Stimulated activated CD4-positive, alpha-beta T cell treated with anti-CD3 and anti-CD28 coated beads, Interleukin-15, amount 100 ng/mL, for 24 hours (primary cell): ENCODE measurements around the gene OR10H3.
A peak's percentile ranks its signal among the peaks of the same experiment; 100 is the strongest.
"Not testable (repeated sequence)": the region's sequence is repeated elsewhere in the genome, so short reads cannot be mapped to it uniquely, and the experiment has no call there.

Experiments used
- DNase-seq: peaks from one replicate; pipeline ENCODE4 v3.0.0-alpha.2; 2020

Gene OR10H3

GRCh38 chr19:15737722-15738121 is at the start of gene OR10H3:
Gene OR10H3, plus strand, starts transcription at chr19:15737985. Its CDS starts 3,408 bp downstream, at chr19:15741393.
- DNase-seq = no peak

- DNase-seq = no peak
These were observed 41.1 kb upstream of the OR10H3 start for GRCh38 chr19:15696654-15697194.

- no peak for DNase-seq
These were observed 35.8 kb upstream of the OR10H3 start for GRCh38 chr19:15701757-15702533.

- DNase-seq = peak; percentile 40
These were observed 35.3 kb upstream of the OR10H3 start for GRCh38 chr19:15702534-15702930.

- DNase-seq = no peak
These were observed 23.1 kb upstream of the OR10H3 start for GRCh38 chr19:15714638-15715037.

GRCh38 chr19:15715642-15716041 is 22.1 kb upstream of the OR10H3 start:
- DNase-seq = no peak

- no peak for DNase-seq
These were observed 20.0 kb upstream of the OR10H3 start for GRCh38 chr19:15717809-15718208.

- no peak for DNase-seq
These were observed 16.5 kb upstream of the OR10H3 start for GRCh38 chr19:15721268-15721667.

- peak; percentile 5 for DNase-seq
These were observed 14.8 kb upstream of the OR10H3 start for GRCh38 chr19:15722956-15723355.

- DNase-seq = no peak
These were observed 10.1 kb upstream of the OR10H3 start, which contains the start of gene OR10H2 for GRCh38 chr19:15727724-15728123. Gene OR10H2, plus strand, starts transcription at chr19:15728024. Its CDS starts 20 bp downstream, at chr19:15728044.

- no peak for DNase-seq
These were observed 7.2 kb upstream of the OR10H3 start for GRCh38 chr19:15730538-15730937.

- no peak for DNase-seq
These were observed 5.4 kb upstream of the OR10H3 start for GRCh38 chr19:15732388-15732787.

- DNase-seq = no peak
These were observed 3.9 kb upstream of the OR10H3 start for GRCh38 chr19:15733895-15734294.

GRCh38 chr19:15740785-15741184 is 3.0 kb downstream of the OR10H3 start:
- DNase-seq = no peak

GRCh38 chr19:15748239-15748638 is 10.5 kb downstream of the OR10H3 start:
- DNase-seq = no peak

- DNase-seq = no peak
These were observed 20.6 kb downstream of the OR10H3 start for GRCh38 chr19:15758379-15758778.

- peak; percentile 14 for DNase-seq
These were observed 22.3 kb downstream of the OR10H3 start for GRCh38 chr19:15759962-15760565.

GRCh38 chr19:15769586-15769985 is 31.8 kb downstream of the OR10H3 start:
- DNase-seq = no peak

GRCh38 chr19:15774159-15774558 is 36.4 kb downstream of the OR10H3 start:
- DNase-seq = not testable (repeated sequence)

GRCh38 chr19:15775249-15775648 is 37.5 kb downstream of the OR10H3 start:
- DNase-seq = no peak

- no peak for DNase-seq
These were observed 38.5 kb downstream of the OR10H3 start for GRCh38 chr19:15776264-15776663.

GRCh38 chr19:15776991-15777970 is 39.5 kb downstream of the OR10H3 start:
- no peak for DNase-seq
